SJCRH30 (cell line): ENCODE results near the gene DNAJC8. TPM values are rescaled to one million over a fixed set of nuclear protein-coding genes. Genes with fewer than 3 reads are reported as not detected.

Source experiments
- DNase-seq, 2 experiments: peaks; one replicate each; pipeline ENCODE4 v3.0.0-alpha.2; 2015 to 2020
- H3K27ac ChIP-seq: fragments of 250-450 bp; sonication (Bioruptor Pico); 2 replicates; pipeline ENCODE4 v1.5.1; 2020; ENCODE audit warnings: mild to moderate bottlenecking, moderate library complexity
- H3K27me3 ChIP-seq: fragments of 250-450 bp; sonication (Bioruptor Pico); 2 replicates; pipeline ENCODE4 v1.5.1; 2020; ENCODE audit warnings: mild to moderate bottlenecking, moderate library complexity
- H3K36me3 ChIP-seq: fragments of 250-450 bp; sonication (Bioruptor Pico); 2 replicates; pipeline ENCODE4 v1.5.1; 2020; ENCODE audit warnings: mild to moderate bottlenecking, moderate library complexity
- H3K4me1 ChIP-seq: fragments of 250-450 bp; sonication (Bioruptor Pico); 2 replicates; pipeline ENCODE4 v1.5.1; 2020; ENCODE audit warnings: mild to moderate bottlenecking, moderate library complexity
- H3K4me3 ChIP-seq: fragments of 250-450 bp; sonication (Bioruptor Pico); 2 replicates; pipeline ENCODE4 v1.5.1; 2020; ENCODE audit warnings: mild to moderate bottlenecking, moderate library complexity
- H3K9me3 ChIP-seq: fragments of 250-450 bp; sonication (Bioruptor Pico); replicated peaks from 2 replicates; pipeline ENCODE4 v1.5.1; 2020; ENCODE audit warnings: mild to moderate bottlenecking, moderate library complexity
- total RNA-seq: library from RNA; depleted of rRNA; stranded (reverse); fragments of >200 nt; shearing (Covaris generic); gene quantifications from 2 replicates; pipeline ENCODE4 v1.2.3, GENCODE V29; 2014; rRNA removed

DNAJC8 gene
- total RNA-seq: 115 and 127 TPM in 2 replicates

- Histone ChIP-seq H3K36me3 (peaks cover 23% of the 10 kb centered on the region), H3K9me3 (no peaks in the 10 kb centered on the region), H3K4me3 (peak within 1 kb of the TSS; percentile 93), H3K4me1 (peaks cover 7% of the 10 kb centered on the region; the same call in 1 of the 2 replicates), H3K27ac (peak within 1 kb of the TSS; percentile 63), H3K27me3 (no peaks in the 10 kb centered on the region)
- DNase-seq: peak; percentile 97
These were observed at the start of gene DNAJC8 for GRCh38 chr1:28232558-28233263. DNAJC8 (minus strand) TSS chr1:28233029; CDS start chr1:28232998, 31 bp downstream.

DNA sequence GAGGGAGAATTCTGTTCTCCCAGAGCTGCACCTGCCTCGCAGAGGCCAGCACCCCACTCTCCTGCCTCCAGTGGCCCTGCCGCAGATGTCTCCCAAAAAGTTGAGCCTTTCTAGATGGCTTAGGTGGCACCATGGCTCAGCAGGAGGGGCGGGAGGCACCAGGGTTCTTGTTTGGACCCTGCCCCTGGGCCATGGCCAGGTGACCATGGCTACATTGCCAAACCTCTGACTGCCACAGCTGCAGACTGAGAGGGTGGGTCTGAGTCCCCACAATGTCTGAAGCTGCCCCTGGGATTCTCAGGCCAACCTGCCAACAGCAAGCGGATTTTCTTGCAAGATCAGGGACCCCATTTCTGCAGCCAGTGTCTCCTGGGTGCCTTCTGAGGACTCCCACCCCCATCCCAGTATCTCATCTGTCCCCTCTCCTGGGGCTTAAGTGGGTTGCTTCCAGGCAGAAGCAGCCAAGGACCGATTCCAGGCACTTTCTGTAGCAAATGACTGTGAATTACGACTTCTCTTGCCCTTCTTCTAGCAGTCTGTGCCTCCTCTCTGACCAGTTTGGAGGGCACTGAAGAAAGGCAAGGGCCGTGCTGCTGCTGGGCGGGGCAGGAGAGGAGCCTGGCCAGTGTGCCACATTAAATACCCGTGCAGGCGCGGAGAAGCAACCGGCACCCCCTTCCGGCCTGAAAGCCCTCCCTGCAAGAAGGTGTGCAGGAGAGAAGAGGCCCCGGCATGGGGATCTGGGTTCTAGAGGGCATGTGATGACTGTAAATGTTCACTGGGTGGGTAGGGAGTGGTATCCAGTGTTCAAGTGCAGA is 49.0 kb upstream of the DNAJC8 start:
- Histone ChIP-seq H3K27ac (no peak overlapping the region), H3K27me3 (no peaks in the 10 kb centered on the region), H3K36me3 (no peaks in the 10 kb centered on the region), H3K9me3 (no peaks in the 10 kb centered on the region), H3K4me3 (no peak overlapping the region), H3K4me1 (no peaks in the 10 kb centered on the region)
- DNase-seq: no peak

GRCh38 chr1:28280977-28281381 is 48.1 kb upstream of the DNAJC8 start:
- H3K27me3 ChIP-seq: no peaks in the 10 kb centered on the region
- no peaks in the 10 kb centered on the region for H3K9me3 ChIP-seq
- H3K4me1 ChIP-seq: no peaks in the 10 kb centered on the region
- H3K36me3 ChIP-seq: no peaks in the 10 kb centered on the region
- H3K4me3 ChIP-seq: no peak overlapping the region
- no peak overlapping the region for H3K27ac ChIP-seq
- no peak for DNase-seq

DNA sequence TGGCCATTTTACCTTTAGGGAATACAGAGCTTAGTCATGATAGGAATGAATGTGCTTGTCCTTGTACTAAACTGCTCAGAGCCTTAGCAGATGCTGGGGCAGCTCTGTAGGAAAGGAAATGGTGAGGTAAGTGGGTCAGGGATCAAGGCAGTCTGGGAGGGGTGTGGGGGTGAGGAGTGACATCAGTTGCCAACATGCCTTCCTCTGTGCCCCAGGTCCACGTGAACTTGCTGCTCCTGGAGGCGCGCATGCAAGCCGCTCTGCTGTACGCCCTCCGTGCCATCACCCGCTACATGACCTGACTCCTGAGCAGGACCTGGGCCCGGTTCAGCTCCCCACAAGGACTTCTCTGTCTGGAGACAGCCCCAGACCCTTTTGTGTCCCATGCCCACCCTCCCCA is 47.7 kb upstream of the DNAJC8 start:
- H3K27me3 ChIP-seq: no peaks in the 10 kb centered on the region
- H3K27ac ChIP-seq: no peak overlapping the region
- no peaks in the 10 kb centered on the region for H3K36me3 ChIP-seq
- DNase-seq: no peak
- H3K4me3 ChIP-seq: no peak overlapping the region
- H3K4me1 ChIP-seq: no peaks in the 10 kb centered on the region
- no peaks in the 10 kb centered on the region for H3K9me3 ChIP-seq

GRCh38 chr1:28279721-28280120 is 46.9 kb upstream of the DNAJC8 start:
- no peak overlapping the region for H3K4me3 ChIP-seq
- H3K9me3 ChIP-seq: no peaks in the 10 kb centered on the region
- H3K36me3 ChIP-seq: no peaks in the 10 kb centered on the region
- H3K4me1 ChIP-seq: no peaks in the 10 kb centered on the region
- DNase-seq: no peak
- H3K27me3 ChIP-seq: no peaks in the 10 kb centered on the region
- no peak overlapping the region for H3K27ac ChIP-seq

GRCh38 chr1:28278763-28279162 is 45.9 kb upstream of the DNAJC8 start:
- H3K36me3 ChIP-seq: no peaks in the 10 kb centered on the region

DNA sequence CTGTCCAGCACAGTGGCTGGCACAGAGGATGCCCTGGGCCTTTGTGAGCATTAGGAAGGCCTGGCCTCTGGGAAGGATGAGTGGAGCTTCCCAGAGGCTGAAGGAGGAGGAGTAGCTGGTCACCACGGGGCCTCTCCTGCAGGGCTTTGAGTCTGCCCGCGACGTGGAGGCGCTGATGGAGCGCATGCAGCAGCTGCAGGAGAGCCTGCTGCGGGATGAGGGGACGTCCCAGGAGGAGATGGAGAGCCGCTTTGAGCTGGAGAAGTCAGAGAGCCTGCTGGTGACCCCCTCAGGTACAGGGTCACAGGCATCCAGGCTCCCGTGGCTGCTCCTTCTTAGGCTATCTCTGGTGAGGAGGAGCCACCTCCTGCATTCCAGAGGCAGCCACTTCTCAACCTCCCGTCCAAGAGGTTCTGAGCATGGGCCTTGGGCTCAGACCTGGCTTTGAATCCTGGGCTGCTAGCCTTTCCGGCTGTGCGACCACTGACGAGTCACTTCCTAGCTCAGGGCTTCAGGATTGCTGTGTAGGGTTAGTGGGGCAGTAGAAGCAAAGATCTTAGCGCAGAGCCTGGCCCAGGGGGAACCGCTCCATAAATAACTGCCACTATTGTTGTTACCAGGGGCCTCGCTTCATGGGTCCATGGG is 40.5 kb upstream of the DNAJC8 start:
- Histone ChIP-seq H3K27ac (no peak overlapping the region), H3K4me1 (no peaks in the 10 kb centered on the region), H3K4me3 (no peak overlapping the region), H3K27me3 (no peaks in the 10 kb centered on the region), H3K36me3 (no peaks in the 10 kb centered on the region), H3K9me3 (no peaks in the 10 kb centered on the region)
- no peak for DNase-seq

More at GRCh38 chr1:28278763-28279162, 45.9 kb upstream of the DNAJC8 start:
- Histone ChIP-seq H3K4me3 (no peak overlapping the region), H3K27ac (no peak overlapping the region), H3K27me3 (no peaks in the 10 kb centered on the region), H3K4me1 (no peaks in the 10 kb centered on the region), H3K9me3 (no peaks in the 10 kb centered on the region)
- DNase-seq: no peak

DNA sequence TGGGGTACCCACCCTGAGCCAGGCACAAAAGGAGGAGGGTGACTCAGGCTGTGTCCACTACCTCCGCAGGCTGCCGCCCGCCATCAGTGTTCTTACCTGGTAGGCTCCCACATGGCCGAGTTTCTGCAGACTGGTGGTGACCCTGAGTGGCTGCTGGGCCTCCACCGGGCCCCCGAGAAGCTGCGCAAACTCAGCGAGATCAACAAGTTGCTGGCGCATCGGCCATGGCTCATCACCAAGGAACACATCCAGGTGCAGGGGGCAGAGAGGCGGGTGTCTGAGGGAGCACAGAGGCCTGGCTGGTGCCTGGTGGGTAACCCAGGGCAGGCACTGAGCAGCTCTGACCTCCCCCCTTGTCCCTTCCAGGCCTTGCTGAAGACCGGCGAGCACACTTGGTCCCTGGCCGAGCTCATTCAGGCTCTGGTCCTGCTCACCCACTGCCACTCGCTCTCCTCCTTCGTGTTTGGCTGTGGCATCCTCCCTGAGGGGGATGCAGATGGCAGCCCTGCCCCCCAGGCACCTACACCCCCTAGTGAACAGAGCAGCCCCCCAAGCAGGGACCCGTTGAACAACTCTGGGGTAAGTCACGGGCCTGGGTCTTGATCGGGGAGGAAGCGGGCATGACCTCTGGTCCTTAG is 39.5 kb upstream of the DNAJC8 start:
- H3K36me3 ChIP-seq: no peaks in the 10 kb centered on the region
- no peak for DNase-seq

DNA sequence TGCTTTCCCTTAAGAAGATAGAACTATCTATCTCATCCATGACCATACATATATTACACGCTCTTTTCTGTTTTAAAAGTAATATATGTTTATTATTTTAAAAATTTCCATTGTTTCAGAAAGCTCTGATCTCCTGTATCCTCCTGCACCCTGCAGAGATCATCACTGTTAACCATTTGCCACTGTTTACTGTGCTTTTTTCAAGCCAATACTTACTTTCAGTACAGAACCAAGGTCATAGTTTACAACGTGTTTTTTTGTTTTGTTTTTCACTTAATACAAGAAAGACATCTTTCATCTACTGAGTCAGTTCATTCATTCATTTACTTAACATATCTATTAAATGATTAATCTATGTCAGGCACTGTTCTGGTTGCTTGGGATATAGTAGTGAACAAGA is 36.7 kb upstream of the DNAJC8 start:
- no peaks in the 10 kb centered on the region for H3K36me3 ChIP-seq
- no peaks in the 10 kb centered on the region for H3K4me1 ChIP-seq
- no peak overlapping the region for H3K4me3 ChIP-seq
- no peaks in the 10 kb centered on the region for H3K9me3 ChIP-seq
- no peak for DNase-seq
- no peak overlapping the region for H3K27ac ChIP-seq
- no peaks in the 10 kb centered on the region for H3K27me3 ChIP-seq

More for the DNA sequence above, 39.5 kb upstream of the DNAJC8 start:
- no peak overlapping the region for H3K4me3 ChIP-seq
- no peaks in the 10 kb centered on the region for H3K4me1 ChIP-seq
- H3K27me3 ChIP-seq: no peaks in the 10 kb centered on the region
- H3K27ac ChIP-seq: no peak overlapping the region
- H3K9me3 ChIP-seq: no peaks in the 10 kb centered on the region

DNA sequence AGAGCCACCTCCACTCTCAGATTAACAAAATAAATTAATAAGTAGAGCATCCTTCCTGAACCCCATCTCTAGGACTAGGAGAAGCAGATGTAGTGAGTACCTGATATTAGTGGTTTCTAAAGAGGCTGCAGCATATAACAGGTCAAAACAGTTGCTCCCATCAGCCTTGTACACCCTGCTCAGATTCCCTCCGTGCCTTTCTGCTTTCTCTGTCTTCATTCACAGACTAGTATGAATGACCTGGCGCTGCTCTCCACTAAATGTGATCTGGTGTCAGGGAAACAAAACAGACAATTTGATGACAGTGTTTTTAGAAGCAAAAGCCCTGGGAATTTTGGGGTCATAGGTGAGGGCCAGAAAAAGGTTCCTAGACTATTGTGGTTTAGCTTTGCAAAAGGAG is 34.8 kb upstream of the DNAJC8 start:
- no peak overlapping the region for H3K27ac ChIP-seq
- no peaks in the 10 kb centered on the region for H3K36me3 ChIP-seq
- no peaks in the 10 kb centered on the region for H3K27me3 ChIP-seq
- no peak overlapping the region for H3K4me3 ChIP-seq
- H3K4me1 ChIP-seq: no peaks in the 10 kb centered on the region
- DNase-seq: no peak
- no peaks in the 10 kb centered on the region for H3K9me3 ChIP-seq

- Histone ChIP-seq H3K36me3 (no peaks in the 10 kb centered on the region), H3K27ac (no peak overlapping the region), H3K4me1 (no peaks in the 10 kb centered on the region), H3K4me3 (no peak overlapping the region), H3K9me3 (no peaks in the 10 kb centered on the region), H3K27me3 (no peaks in the 10 kb centered on the region)
- DNase-seq: no peak
These were observed 34.1 kb upstream of the DNAJC8 start for GRCh38 chr1:28266920-28267322.

DNA sequence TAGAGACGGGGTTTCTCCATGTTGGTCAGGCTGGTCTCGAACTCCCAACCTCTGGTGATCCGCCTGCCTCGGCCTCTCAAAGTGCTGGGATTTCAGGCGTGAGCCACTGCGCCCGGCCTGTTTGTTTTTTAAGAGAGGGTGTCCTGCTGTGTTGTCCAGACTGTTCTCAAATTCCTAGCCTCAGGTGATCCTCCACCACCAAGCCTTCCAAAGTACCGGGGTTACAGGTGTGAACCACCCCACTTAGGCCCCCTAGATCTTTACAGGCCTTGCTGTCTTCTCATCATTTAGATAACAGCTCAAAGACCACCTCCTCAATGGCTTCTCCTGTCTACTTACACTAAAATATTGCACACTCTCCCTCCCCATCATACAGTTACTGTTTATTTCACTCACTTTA is 32.7 kb upstream of the DNAJC8 start:
- DNase-seq: no peak
- no peak overlapping the region for H3K27ac ChIP-seq
- no peaks in the 10 kb centered on the region for H3K36me3 ChIP-seq
- H3K4me1 ChIP-seq: peaks cover 4% of the 10 kb centered on the region; the same call in 1 of the 2 replicates
- H3K27me3 ChIP-seq: no peaks in the 10 kb centered on the region
- no peaks in the 10 kb centered on the region for H3K9me3 ChIP-seq
- H3K4me3 ChIP-seq: no peak overlapping the region

DNA sequence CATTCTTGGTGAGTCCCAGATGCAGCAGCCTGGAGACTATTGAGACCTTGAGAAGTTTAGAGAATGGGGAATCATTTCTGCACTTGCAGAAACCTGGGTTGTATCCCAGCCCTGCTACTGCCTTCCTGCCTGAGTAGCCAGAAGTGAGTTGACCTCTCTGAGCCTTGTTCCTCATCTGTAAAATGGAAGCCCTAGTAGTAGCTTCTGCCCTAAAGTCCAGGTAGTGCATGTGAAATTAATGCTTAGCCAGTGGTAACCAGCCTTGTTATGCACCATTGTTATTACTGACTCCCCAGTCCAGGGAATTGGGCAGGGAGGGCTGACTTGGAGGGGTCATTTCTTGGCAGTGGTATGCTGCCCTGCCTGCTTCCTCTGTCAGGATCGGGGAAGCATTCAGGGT is 32.1 kb upstream of the DNAJC8 start:
- DNase-seq: no peak
- H3K4me1 ChIP-seq: peaks cover 4% of the 10 kb centered on the region; the same call in 1 of the 2 replicates
- no peaks in the 10 kb centered on the region for H3K27me3 ChIP-seq
- no peaks in the 10 kb centered on the region for H3K9me3 ChIP-seq
- no peak overlapping the region for H3K4me3 ChIP-seq
- H3K27ac ChIP-seq: no peak overlapping the region
- H3K36me3 ChIP-seq: no peaks in the 10 kb centered on the region

DNA sequence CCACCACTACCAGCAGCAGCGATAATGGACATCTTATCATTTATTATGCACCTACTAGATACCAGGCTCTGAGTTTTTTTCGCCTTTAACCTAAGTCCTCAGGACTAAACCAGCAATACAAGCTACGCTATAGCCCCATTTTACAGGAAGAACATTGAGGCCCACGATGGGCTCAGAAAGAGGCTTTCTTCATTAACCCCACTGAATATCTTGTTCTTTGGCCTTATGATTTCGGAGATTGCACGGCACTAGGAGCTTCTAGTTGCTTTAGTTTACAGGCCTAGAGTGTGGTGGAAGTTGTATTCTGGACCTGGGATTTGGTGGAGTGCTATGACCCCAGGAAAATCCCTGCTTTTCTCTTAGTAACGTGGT is 28.0 kb upstream of the DNAJC8 start:
- Histone ChIP-seq H3K27ac (no peak overlapping the region), H3K9me3 (no peaks in the 10 kb centered on the region), H3K4me1 (peaks cover 4% of the 10 kb centered on the region; the same call in 1 of the 2 replicates), H3K4me3 (peak overlapping the region; percentile 72), H3K27me3 (no peaks in the 10 kb centered on the region), H3K36me3 (no peaks in the 10 kb centered on the region)
- DNase-seq: no peak
